HepG2 (cell line): ENCODE results near the gene ZNF77. TPM values are rescaled to one million over a fixed set of nuclear protein-coding genes. Genes with fewer than 3 reads are reported as not detected.

Source experiments
- AKNA ChIP-seq: sonication (generic); formaldehyde crosslinking; IDR thresholded peaks from 2 replicates; pipeline ENCODE4 v1.4.0; 2020; ENCODE audit warnings: missing genetic modification reagents, borderline replicate concordance
- DMAP1 ChIP-seq: IDR thresholded peaks from 2 replicates; pipeline ENCODE4 v1.6.1; 2016
- HDAC1 ChIP-seq: sonication (generic); formaldehyde crosslinking; IDR thresholded peaks from 2 replicates; pipeline ENCODE4 v1.5.1; 2020; ENCODE audit warnings: mild to moderate bottlenecking, missing genetic modification reagents
- IKZF1 ChIP-seq: fragments of 450-650 bp; IDR thresholded peaks from 2 replicates; pipeline ENCODE4 v1.7.1; 2016
- ISL2 ChIP-seq: sonication (generic); formaldehyde crosslinking; IDR thresholded peaks from 2 replicates; pipeline ENCODE4 v1.5.0; 2020; ENCODE audit warnings: missing genetic modification reagents
- JUNB ChIP-seq: sonication (generic); formaldehyde crosslinking; IDR thresholded peaks from 2 replicates; pipeline ENCODE4 v1.8.0; 2022; ENCODE audit warnings: missing genetic modification reagents, mild to moderate bottlenecking, borderline replicate concordance
- MEIS1 ChIP-seq: sonication (generic); formaldehyde crosslinking; IDR thresholded peaks from 2 replicates; pipeline ENCODE4 v1.9.0; 2021; ENCODE audit warnings: mild to moderate bottlenecking, missing genetic modification reagents, moderate library complexity, borderline replicate concordance
- MIXL1 ChIP-seq: IDR thresholded peaks from 2 replicates; pipeline ENCODE4 v1.6.1; 2016
- MTA3 ChIP-seq: sonication (generic); formaldehyde crosslinking; IDR thresholded peaks from 2 replicates; pipeline ENCODE4 v1.4.0; 2020; ENCODE audit warnings: missing genetic modification reagents
- TEAD2 ChIP-seq: sonication (generic); formaldehyde crosslinking; IDR thresholded peaks from 2 replicates; pipeline ENCODE4 v1.9.0; 2021; ENCODE audit warnings: missing genetic modification reagents
- YEATS4 ChIP-seq: sonication (generic); formaldehyde crosslinking; IDR thresholded peaks from 2 replicates; pipeline ENCODE4 v1.4.0; 2020; ENCODE audit warnings: missing genetic modification reagents, borderline replicate concordance
- YY1 ChIP-seq: IDR thresholded peaks from 2 replicates; pipeline ENCODE4 v1.6.1; 2011; ENCODE audit warnings: low read length, low read depth, moderate library complexity, mild to moderate bottlenecking; ENCODE audit not compliant: insufficient read depth, insufficient replicate concordance
- ZFP62 ChIP-seq: sonication (generic); formaldehyde crosslinking; IDR thresholded peaks from 2 replicates; pipeline ENCODE4 v1.4.0; 2020; ENCODE audit warnings: missing genetic modification reagents
- ZFP90 ChIP-seq: sonication (generic); formaldehyde crosslinking; IDR thresholded peaks from 2 replicates; pipeline ENCODE4 v1.8.0; 2022; ENCODE audit warnings: missing genetic modification reagents, mild to moderate bottlenecking, inconsistent platforms, borderline replicate concordance
- ZNF282 ChIP-seq: fragments of 450-650 bp; IDR thresholded peaks from 2 replicates; pipeline ENCODE4 v1.6.1; 2018; ENCODE audit not compliant: partially characterized antibody
- ZNF350 ChIP-seq: sonication (generic); formaldehyde crosslinking; IDR thresholded peaks from 2 replicates; pipeline ENCODE4 v1.4.0; 2020; ENCODE audit warnings: mild to moderate bottlenecking, low read depth, missing genetic modification reagents, borderline replicate concordance
- ZNF430 ChIP-seq: sonication (generic); formaldehyde crosslinking; IDR thresholded peaks from 2 replicates; pipeline ENCODE4 v1.9.0; 2021; ENCODE audit warnings: mild to moderate bottlenecking, missing genetic modification reagents
- ZNF496 ChIP-seq: sonication (generic); formaldehyde crosslinking; IDR thresholded peaks from 2 replicates; pipeline ENCODE4 v1.8.1; 2023; ENCODE audit warnings: mild to moderate bottlenecking, moderate library complexity, missing genetic modification reagents; ENCODE audit not compliant: insufficient replicate concordance
- ZNF543 ChIP-seq: sonication (generic); formaldehyde crosslinking; IDR thresholded peaks from 2 replicates; pipeline ENCODE4 v1.4.0; 2020; ENCODE audit warnings: mild to moderate bottlenecking, missing genetic modification reagents
- ZNF776 ChIP-seq: sonication (generic); formaldehyde crosslinking; IDR thresholded peaks from 2 replicates; pipeline ENCODE4 v1.4.0; 2020; ENCODE audit warnings: mild to moderate bottlenecking, missing genetic modification reagents
- ZNF781 ChIP-seq: sonication (generic); formaldehyde crosslinking; IDR thresholded peaks from 2 replicates; pipeline ENCODE4 v1.5.1; 2020; ENCODE audit warnings: borderline replicate concordance, mild to moderate bottlenecking, missing genetic modification reagents; ENCODE audit errors: not compliant biosample characterization
- ZNF788 ChIP-seq: sonication (generic); formaldehyde crosslinking; IDR thresholded peaks from 2 replicates; pipeline ENCODE4 v1.5.0; 2020; ENCODE audit warnings: mild to moderate bottlenecking, missing genetic modification reagents, borderline replicate concordance
- polyA plus RNA-seq, 8 experiments: library from polyadenylated mRNA; depleted of rRNA in 3 of 8; stranded (reverse) in 7 of 8; unstranded in 1 of 8; fragments of >200 nt; fragmentation: Illumina TruSeq in 4 of 8; extraction: Trizol in 4 of 8; gene quantifications; 2 replicates each; pipeline versions ENCODE4 v1.2.1 to v1.2.3, GENCODE V29; 2011 to 2016; ENCODE audit warnings: low read depth in 4 of 8, missing spikeins in 1 of 8, mixed read lengths in 1 of 8; ENCODE audit not compliant: insufficient read depth in 1 of 8
- total RNA-seq, 5 experiments: library from RNA; depleted of rRNA; stranded (reverse); fragments of >200 nt; fragmentation: Illumina TruSeq; extraction: Trizol; gene quantifications; 2 replicates each; pipeline ENCODE4 v1.2.3, GENCODE V29; 2016; ENCODE audit warnings: low read depth in 1 of 5
- TF ChIP-seq, protein P1 (sequence below): sonication (generic); formaldehyde crosslinking; IDR thresholded peaks from 2 replicates; pipeline ENCODE4 v1.9.0; 2021; ENCODE audit warnings: missing genetic modification reagents, borderline replicate concordance

ZNF77 gene
- total and polyA plus RNA-seq, 2 of the 13 experiments (the other 11 are each of a cell fraction or from before 2014, with no cell fraction given), result 7.1 to 11.5 TPM

DNA sequence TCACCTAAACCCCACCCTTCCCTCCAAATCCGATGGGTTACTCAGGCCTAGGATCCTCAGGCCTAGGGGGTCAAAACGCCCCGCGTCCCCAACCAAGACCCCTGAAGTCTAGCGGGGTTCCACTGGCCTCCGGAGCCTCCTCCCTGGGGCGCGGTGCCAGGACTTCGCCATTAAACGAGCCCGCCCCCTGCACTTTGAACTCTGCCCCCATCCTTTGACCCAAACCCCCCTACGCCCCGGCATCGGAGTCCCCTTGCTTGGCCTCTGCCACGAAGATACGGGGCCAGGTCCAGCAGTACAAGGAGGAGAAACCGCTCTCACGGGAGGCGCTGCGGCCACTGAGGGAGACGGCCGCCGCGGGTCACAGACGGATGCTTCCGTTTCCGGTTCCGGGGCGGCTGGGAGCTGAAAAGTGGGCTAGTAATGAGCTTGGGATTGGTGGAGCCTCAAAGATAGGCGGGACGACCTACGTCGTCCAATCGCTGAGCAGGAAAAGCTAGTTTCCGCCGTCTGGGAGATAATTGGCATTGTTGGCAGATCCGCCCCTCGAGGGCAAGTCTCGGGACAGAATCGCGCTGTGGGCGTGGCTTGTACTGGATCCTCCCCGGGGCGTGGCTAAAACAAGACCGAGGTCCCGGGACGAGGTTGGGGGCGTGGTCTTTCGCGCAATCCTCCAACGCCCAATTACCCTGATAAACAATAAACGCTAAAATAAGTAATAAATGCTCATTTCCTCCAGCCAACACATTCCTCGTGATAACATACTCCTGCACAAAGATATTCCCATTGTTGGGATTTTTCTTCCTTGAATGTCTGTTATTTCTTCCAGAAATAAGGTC lies 5.7 kb upstream of the ZNF77 start (continued):
- TF ChIP-seq AKNA (CRISPR knock-in tag) (no peak), HDAC1 (peak; percentile 88), JUNB (CRISPR knock-in tag) (no peak), ZNF496 (CRISPR knock-in tag) (no peak), MIXL1 (peak; percentile 40; the same call in 1 of the 2 replicates), ZNF282 (no peak), ZNF543 (no peak), ISL2 (CRISPR knock-in tag) (no peak), ZNF776 (0 out of 2 replicates have a peak, but pooled peaks have one; percentile 61), MEIS1 (CRISPR knock-in tag) (no peak; the same call in 1 of the 2 replicates), ZFP62 (CRISPR knock-in tag) (no peak), ZNF430 (CRISPR knock-in tag) (no peak), IKZF1 (no peak), YY1 (peak; percentile 74), DMAP1 (CRISPR knock-in tag) (peak; percentile 63; the same call in 1 of the 2 replicates), TEAD2 (CRISPR knock-in tag) (no peak), ZNF350 (CRISPR knock-in tag) (peak; percentile 84), ZNF781 (CRISPR knock-in tag) (peak; percentile 58), MTA3 (no peak), ZNF788 (CRISPR knock-in tag) (peak; percentile 79; the same call in 1 of the 2 replicates), ZFP90 (CRISPR knock-in tag) (peak; percentile 81), YEATS4 (CRISPR knock-in tag) (peak; percentile 61; the same call in 1 of the 2 replicates)
- TF ChIP-seq, protein P1, sequence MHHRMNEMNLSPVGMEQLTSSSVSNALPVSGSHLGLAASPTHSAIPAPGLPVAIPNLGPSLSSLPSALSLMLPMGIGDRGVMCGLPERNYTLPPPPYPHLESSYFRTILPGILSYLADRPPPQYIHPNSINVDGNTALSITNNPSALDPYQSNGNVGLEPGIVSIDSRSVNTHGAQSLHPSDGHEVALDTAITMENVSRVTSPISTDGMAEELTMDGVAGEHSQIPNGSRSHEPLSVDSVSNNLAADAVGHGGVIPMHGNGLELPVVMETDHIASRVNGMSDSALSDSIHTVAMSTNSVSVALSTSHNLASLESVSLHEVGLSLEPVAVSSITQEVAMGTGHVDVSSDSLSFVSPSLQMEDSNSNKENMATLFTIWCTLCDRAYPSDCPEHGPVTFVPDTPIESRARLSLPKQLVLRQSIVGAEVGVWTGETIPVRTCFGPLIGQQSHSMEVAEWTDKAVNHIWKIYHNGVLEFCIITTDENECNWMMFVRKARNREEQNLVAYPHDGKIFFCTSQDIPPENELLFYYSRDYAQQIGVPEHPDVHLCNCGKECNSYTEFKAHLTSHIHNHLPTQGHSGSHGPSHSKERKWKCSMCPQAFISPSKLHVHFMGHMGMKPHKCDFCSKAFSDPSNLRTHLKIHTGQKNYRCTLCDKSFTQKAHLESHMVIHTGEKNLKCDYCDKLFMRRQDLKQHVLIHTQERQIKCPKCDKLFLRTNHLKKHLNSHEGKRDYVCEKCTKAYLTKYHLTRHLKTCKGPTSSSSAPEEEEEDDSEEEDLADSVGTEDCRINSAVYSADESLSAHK (CRISPR knock-in tag), result no peak
